ENCODE measurements around the gene ATP11A.
"Not testable (repeated sequence)": the region's sequence is repeated elsewhere in the genome, so short reads cannot be mapped to it uniquely, and the experiment has no call there.

ATP11A gene

DNA sequence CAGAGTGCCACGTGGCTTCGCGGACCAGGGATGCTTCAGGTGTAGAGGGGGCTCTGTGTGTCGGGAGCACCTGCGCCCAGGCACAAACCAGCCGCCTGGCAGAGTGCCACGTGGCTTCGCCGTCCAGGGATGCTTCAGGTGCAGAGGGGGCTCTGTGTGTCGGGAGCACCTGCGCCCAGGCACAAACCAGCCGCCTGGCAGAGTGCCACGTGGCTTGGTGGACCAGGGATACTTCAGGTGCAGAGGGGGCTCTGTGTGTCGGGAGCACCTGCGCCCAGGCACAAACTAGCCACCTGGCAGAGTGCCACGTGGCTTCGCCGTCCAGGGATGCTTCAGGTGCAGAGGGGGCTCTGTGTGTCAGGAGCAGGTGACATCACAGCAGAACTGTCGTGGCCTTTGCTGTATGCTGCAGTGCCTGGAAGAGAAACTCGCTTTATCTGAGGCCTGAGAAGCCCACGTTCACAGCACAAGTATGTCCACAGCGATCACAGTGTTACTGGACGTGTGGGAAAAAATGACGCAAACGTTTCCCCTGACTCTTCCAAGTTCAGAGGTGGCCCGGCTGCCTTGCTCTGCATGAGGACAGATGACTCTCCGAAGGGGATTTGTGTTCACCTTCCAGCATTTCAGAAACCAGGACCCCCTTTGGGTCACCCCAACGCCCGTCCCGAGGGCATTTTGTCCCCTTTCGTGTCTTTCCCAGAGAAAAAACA lies 151.6 kb downstream of the ATP11A start:
- not testable (repeated sequence) for DNase-seq (ENCODE audit: low read depth)

GRCh38 chr13:112842343-112842856 lies 152.6 kb downstream of the ATP11A start:
- DNase-seq (ENCODE audit: low read depth), result no peak

GRCh38 chr13:112842931-112843391 lies 153.1 kb downstream of the ATP11A start:
- no peak for DNase-seq (ENCODE audit: low read depth)

DNA sequence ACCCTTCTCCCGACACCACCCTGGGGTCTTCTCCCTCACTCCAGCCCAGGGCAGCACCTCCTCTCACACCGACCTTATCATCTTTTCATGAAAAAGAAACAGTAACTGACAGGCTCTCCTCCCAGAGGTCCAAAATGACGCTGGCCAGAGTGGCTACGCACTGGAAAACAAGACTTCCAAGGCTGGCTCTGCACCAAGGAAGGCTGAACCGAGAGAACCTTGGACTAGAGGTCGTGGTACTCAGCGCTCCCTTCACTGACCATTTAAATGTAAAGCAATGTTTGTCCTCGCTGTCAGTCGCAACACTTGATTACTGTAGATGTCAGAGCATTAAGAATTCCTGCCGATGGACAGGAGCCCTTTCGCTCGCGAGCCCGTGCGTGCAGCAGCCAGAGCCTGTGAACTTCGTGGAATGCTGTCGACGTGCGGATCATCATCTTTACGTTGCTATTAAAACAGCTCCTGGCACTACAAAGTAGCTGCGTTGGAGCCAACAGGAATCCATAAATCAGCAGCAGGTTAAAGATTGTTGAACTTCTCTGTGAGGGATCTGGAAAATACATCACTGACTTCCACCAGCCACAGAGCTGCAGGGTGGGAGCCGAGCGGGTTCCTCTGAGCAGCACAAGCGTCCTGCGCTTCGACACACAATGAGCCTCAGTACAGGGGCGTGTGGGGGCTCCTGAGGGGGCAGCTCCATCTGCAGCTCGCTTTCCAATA lies 153.7 kb downstream of the ATP11A start:
- no peak for DNase-seq (ENCODE audit: low read depth)

DNA sequence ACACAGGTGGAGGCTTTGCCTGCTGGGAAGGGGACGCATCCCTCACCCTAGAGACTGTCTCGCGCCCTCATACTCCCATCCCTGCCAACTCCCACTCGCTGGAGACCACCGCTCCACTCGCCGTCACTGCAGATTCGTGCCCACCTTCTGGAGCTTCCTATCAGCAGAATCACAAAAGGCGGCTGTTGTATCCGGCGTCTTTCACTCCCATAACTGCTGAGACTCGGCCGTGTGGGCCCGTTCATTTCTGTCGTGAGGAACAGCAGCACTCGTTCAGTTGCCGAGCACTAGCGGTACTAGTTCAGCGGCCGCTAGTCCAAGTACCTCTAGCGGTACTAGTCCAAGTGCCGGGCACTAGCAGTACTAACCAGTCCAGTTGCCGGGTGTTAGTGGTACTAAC lies 154.6 kb downstream of the ATP11A start:
- no peak for DNase-seq (ENCODE audit: low read depth)

DNA sequence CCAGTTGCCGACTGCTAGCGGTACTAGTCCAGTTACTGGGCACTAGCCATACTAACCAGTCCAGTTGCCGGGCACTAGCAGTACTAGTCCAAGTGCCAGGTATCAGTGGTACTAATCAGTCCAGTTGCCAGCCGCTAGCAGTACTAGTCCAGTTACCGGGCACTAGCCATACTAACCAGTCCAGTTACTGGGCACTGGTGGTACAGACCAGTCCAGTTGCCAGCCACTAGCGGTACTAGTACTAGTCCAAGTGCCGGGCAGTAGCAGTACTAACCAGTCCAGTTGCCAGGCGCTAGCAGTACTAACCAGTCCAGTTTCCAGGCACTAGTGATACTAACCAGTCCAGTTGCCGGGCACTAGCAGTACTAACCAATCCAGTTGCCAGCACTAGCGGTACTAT lies 155.0 kb downstream of the ATP11A start:
- DNase-seq (ENCODE audit: low read depth), result no peak

GRCh38 chr13:112845511-112846144 lies 155.8 kb downstream of the ATP11A start:
- DNase-seq (ENCODE audit: low read depth), result no peak

GRCh38 chr13:112846411-112847115 lies 156.7 kb downstream of the ATP11A start:
- no peak for DNase-seq (ENCODE audit: low read depth)

DNA sequence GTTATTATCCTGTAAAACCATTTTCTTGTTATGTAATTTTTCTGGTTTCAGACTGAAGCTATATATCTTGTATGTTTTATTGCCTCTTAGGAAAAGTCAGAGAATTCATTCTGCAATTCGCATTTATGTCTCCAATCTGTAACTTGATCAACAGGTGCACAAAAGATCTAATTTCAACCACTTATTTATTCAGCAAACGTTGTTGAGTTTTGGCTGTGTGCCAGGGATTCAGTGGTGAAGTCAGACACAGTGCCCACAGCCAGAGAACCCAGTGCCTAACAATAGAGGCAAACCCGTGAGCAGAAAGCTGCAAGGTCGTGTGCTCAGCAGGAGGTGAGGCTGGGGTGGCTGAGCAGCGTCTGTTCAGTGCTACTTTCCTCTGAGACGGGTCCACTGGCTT lies 159.7 kb downstream of the ATP11A start:
- DNase-seq (ENCODE audit: low read depth), result no peak

- DNase-seq (ENCODE audit: low read depth), result no peak
These were observed 160.4 kb downstream of the ATP11A start for GRCh38 chr13:112850273-112850672.

- DNase-seq (ENCODE audit: low read depth), result no peak
These were observed 161.5 kb downstream of the ATP11A start for GRCh38 chr13:112851107-112852038.

DNA sequence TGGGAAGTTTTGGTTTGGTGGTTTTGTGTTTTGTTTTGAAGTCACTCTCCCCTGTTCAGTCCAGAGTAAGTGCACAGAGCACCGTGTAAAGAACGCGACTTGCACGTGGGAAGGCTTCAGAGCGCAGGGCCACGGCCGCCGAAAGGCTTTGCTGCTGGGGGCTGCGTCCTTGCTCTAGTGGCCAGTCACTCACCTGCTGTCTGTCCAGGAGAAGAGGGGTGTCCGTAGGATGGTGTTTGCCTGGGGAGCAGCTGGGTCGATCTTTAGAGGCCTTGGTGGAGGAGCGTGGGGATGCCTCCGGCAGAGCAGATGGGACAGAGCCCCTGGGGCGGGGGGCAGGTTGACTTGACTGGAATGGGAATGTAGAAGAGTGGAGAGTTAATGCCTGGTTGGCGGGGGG lies 162.6 kb downstream of the ATP11A start:
- DNase-seq (ENCODE audit: low read depth), result no peak

GRCh38 chr13:112852808-112853207 lies 163.0 kb downstream of the ATP11A start:
- DNase-seq (ENCODE audit: low read depth), result no peak

GRCh38 chr13:112854321-112854720 lies 164.5 kb downstream of the ATP11A start:
- no peak for DNase-seq (ENCODE audit: low read depth)

GRCh38 chr13:112855859-112856258 lies 166.0 kb downstream of the ATP11A start:
- no peak for DNase-seq (ENCODE audit: low read depth)

DNA sequence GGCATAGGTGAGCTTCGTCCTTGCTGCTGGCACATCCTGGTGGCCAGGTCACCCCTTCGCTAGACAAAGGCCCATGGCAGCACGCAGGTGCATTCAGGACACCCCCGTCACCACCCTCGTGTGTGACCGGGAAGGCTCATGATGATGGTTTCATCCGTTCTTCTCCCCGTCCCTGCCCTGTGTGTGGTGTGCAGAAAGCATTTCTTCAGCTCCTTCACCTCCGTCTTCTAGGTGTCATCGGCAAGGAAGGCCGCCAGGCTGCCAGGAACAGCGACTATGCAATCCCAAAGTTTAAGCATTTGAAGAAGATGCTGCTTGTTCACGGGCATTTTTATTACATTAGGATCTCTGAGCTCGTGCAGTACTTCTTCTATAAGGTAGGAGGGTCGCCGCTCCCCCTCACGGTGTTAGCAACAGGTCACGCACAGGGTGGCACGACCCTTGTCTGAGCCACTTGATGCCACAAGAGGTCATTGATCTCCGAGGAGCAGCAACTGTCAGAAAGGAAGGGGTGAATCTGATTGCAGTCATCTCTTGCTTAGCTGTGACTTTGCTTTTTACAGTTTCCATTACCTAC lies 168.2 kb downstream of the ATP11A start:
- DNase-seq (ENCODE audit: low read depth), result no peak

DNA sequence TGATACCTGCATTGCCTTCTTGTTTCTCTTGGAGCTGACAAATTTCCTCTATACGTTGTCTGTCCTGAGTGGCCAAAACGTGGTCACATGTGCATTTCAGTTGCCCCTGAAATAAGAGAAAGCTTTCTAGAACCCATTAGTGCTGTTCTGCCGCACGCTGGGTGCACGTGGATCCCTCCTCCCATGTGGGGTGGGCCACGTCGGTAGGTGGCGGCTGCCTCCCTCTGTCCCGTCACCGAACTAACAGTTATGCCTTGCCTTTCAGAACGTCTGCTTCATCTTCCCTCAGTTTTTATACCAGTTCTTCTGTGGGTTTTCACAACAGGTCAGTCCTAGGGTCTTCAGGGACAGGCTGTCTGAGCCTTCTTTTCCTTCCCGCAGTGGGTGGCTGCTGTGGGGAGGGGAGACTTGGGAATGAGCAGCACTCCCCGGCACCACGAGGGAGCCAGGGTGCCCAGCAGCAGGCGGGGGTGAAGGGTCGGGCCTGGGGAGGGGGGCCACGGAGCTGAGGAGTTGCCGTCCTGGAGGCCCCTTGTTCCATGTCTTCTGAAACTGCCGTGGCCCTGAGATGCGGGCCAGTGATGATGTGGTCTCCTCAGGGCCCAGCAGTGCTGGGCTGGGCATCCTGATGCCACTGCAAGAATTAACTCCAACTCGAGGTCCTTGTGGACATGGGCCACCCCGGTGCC lies 169.4 kb downstream of the ATP11A start:
- DNase-seq (ENCODE audit: low read depth), result no peak

DNA sequence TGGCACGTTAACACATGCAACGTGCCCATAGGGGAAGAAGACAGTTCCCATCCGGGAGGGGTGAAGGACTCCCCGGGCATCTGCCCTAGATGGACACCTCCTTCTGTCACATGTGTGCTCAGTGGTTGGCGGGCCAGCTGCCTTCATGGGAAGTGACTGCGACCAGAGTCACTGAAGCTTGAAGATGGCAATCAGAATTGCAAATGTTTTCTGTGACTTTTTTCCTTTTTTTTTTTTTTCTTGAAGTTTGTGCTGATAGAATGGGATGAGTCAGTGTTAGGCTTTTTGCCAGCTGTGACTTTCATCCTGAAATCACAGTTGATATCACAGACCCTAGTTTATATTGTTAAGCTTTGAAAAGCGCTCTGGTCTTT lies 170.0 kb downstream of the ATP11A start:
- peak; percentile 4 for DNase-seq (ENCODE audit: low read depth)

GRCh38 chr13:112861876-112862615 lies 172.2 kb downstream of the ATP11A start:
- DNase-seq (ENCODE audit: low read depth), result no peak
